ENCODE results near the gene PAK6. TPM values are rescaled to one million over a fixed set of nuclear protein-coding genes. Genes with fewer than 3 reads are reported as not detected.

PAK6 gene
- total and polyA plus RNA-seq, 12 donors = 4.9 to 31.0 (median 13.1) TPM

DNA sequence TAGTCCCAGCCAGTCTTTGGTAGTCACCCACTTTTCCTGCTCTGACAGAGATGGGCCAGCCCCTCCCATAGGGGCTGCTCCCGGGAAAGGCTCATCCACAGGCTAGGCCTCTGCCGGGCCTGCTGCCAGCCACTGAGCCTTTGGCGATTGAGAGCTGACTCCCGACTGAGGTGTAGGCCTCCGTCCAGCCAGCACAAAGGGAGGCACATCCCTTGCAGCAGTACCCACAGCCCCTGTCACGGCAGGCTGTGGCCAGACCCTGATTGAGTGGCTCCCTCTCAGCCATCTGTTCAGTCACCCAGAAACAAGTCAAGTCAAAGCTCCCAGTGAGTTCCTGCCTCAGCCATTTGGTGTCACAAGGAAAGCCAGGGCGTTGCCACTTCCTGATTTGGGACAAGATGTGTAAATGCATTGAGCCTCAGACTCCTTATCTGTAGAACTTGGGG, 6.2 kb upstream of the PAK6 start:
- no peaks in the 10 kb centered on the region for H3K4me1 ChIP-seq (replicated peaks in 1 of 2)
- intact Hi-C loops (cut with DNase I) = no loop called here
- WGBS, 4 donors = 69 to 83% (median 79%) methylated on average over 3 to 7 of the region's 7 CpGs

DNA sequence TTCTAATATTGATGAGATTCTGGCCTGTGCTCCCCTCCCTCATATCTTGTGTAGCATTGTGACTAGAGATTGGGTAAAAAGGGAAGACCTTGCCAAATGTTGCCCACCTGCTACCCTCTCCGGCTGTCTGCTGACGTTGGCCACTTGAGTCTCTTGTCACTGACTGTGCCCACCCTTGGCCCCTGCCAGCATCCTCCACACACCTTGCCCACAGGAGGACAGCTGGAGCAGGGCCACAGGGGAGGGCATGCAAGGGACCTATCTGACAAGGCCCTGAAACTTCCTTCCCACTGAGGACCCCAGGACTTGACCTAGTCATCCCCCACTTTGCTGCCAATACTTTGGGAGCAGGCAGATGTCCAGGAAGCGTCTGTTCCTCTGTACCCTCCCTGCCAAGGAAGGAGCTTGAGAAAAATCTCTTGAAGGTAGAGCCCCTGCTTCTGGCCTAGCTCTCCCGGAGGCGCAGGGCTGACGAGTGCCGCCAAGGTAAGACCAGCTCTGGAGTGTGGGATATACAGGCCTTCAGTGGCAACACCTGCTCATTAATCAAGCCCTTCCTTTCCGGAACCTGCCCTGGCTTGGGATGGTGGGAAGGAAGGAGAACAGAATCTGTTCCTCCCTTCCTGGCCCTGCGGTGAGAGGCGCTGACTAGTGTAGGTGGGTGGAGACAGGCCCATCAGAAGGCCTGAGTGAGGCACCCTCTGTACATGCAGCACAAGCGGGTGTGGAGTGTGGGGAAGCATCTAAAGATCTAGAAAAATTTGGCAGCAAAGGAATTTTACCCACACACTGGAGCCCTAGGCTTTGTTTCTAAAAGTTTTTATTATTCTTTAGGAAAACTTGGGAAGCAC, 4.9 kb upstream of the PAK6 start:
- H3K4me1 ChIP-seq (replicated peaks in 1 of 2) = peaks cover 0 to 3% of the 10 kb centered on the region in 2 donors
- intact Hi-C loops (cut with DNase I) = no loop called here
- H3K27me3 ChIP-seq = no peaks in the 10 kb centered on the region
- no peaks in the 10 kb centered on the region for H3K36me3 ChIP-seq (replicated peaks in 1 of 2)
- no peak overlapping the region for H3K27ac ChIP-seq
- 88 to 96% (median 94%) methylated on average over 8 to 11 of the region's 11 CpGs for WGBS, 4 donors
- no peak for DNase-seq
- no peak overlapping the region for H3K4me3 ChIP-seq
- no peaks in the 10 kb centered on the region for H3K9me3 ChIP-seq (replicated peaks in 1 of 3)
- TF ChIP-seq POLR2A (IDR thresholded peaks at IDR 0.05) = no peak
- TF ChIP-seq, protein P1, sequence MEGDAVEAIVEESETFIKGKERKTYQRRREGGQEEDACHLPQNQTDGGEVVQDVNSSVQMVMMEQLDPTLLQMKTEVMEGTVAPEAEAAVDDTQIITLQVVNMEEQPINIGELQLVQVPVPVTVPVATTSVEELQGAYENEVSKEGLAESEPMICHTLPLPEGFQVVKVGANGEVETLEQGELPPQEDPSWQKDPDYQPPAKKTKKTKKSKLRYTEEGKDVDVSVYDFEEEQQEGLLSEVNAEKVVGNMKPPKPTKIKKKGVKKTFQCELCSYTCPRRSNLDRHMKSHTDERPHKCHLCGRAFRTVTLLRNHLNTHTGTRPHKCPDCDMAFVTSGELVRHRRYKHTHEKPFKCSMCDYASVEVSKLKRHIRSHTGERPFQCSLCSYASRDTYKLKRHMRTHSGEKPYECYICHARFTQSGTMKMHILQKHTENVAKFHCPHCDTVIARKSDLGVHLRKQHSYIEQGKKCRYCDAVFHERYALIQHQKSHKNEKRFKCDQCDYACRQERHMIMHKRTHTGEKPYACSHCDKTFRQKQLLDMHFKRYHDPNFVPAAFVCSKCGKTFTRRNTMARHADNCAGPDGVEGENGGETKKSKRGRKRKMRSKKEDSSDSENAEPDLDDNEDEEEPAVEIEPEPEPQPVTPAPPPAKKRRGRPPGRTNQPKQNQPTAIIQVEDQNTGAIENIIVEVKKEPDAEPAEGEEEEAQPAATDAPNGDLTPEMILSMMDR (IDR thresholded peaks at IDR 0.05) = no peak

More for the DNA sequence above, 6.2 kb upstream of the PAK6 start:
- H3K9me3 ChIP-seq (replicated peaks in 1 of 3) = no peaks in the 10 kb centered on the region
- no peaks in the 10 kb centered on the region for H3K36me3 ChIP-seq (replicated peaks in 1 of 2)
- DNase-seq = peak in 1 of 7 donors; percentile 46
- H3K27me3 ChIP-seq = no peaks in the 10 kb centered on the region
- no peak overlapping the region for H3K4me3 ChIP-seq
- no peak for TF ChIP-seq POLR2A (IDR thresholded peaks at IDR 0.05)
- TF ChIP-seq, protein P1 (IDR thresholded peaks at IDR 0.05) = no peak
- H3K27ac ChIP-seq = no peak overlapping the region

DNA sequence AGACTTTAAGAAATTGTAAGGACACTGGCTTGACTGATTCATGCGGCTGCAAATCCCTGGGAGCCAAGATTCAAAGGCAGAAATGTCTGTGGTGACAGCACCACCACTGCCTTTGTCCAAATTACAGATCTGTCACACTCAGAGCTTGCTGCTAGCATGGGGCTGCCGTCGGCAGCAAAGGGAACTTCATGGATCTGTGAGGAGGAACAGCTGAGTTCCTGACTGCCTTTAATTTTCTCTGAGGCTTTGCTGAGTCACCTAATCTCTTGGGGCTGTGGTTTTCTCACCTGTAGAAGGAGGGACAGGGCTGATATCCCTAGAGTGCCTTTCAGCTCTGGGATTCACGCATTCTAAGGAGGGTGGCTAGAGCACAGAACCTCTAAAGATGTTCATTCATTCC, 4.1 kb upstream of the PAK6 start:
- Histone ChIP-seq H3K4me1 (replicated peaks in 1 of 2) (peaks cover 0 to 8% of the 10 kb centered on the region in 2 donors), H3K9me3 (replicated peaks in 1 of 3) (no peaks in the 10 kb centered on the region), H3K27me3 (no peaks in the 10 kb centered on the region), H3K4me3 (no peak overlapping the region), H3K27ac (peak overlapping the region in 1 of 5 donors; percentile 45), H3K36me3 (replicated peaks in 1 of 2) (no peaks in the 10 kb centered on the region)
- 81 to 94% (median 82%) methylated on average over 3 to 4 of the region's 4 CpGs for WGBS, 4 donors
- TF ChIP-seq POLR2A (IDR thresholded peaks at IDR 0.05) = no peak
- TF ChIP-seq, protein P1 (IDR thresholded peaks at IDR 0.05) = no peak
- intact Hi-C loops (cut with DNase I) = no loop called here
- DNase-seq = no peak

DNA sequence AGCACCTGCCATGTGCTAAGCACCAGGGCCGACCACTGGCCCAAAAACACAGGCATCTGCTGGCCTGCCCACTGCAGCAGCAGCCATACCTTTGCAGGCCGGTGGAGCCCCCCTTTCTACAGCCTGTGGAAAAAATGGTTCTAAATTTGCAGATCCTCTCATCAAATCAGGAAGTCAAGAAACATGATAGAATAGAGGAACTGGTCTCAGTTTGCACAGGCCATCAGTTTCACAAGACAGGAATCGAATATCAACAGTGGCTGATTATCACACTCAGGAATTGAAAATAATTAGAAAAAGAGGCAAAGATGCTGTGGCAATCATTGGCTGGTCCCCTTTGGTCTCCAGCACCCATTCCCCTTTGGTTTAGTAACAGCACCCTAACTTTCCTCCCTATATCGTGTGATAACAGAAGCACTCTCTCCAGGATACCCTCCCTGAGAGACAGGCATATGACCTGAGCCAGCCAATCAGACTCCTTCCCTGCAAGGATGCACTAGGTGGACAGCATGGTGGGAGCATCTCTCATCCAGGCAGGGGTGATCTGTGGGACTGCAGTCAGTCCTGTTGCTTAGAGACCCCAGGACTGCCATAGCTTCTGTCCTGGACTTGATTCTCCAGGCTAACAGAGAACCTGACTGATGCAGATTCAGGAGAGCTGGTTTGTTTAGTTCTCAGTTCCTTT, 3.5 kb upstream of the PAK6 start:
- H3K36me3 ChIP-seq (replicated peaks in 1 of 2) = no peaks in the 10 kb centered on the region
- no peaks in the 10 kb centered on the region for H3K27me3 ChIP-seq
- 76 to 81% (median 78%) methylated on average over 4 of the region's 4 CpGs for WGBS, 4 donors
- intact Hi-C loops (cut with DNase I) = no loop called here
- peaks cover 0 to 8% of the 10 kb centered on the region in 2 donors for H3K4me1 ChIP-seq (replicated peaks in 1 of 2)
- no peak for DNase-seq
- no peak overlapping the region for H3K4me3 ChIP-seq
- no peak for TF ChIP-seq POLR2A (IDR thresholded peaks at IDR 0.05)
- TF ChIP-seq, protein P1 (IDR thresholded peaks at IDR 0.05) = no peak
- H3K27ac ChIP-seq = peak overlapping the region in 1 of 5 donors; percentile 45
- no peaks in the 10 kb centered on the region for H3K9me3 ChIP-seq (replicated peaks in 1 of 3)
